Urothelium cell line (cell line): Measurements from ENCODE around the gene RPL32.
"Not testable (repeated sequence)": the region's sequence is repeated elsewhere in the genome, so short reads cannot be mapped to it uniquely, and the experiment has no call there.

Source experiments
- DNase-seq: peaks from one replicate; pipeline ENCODE4 v3.0.0; 2011; ENCODE audit warnings: low spot score, mixed read lengths
- FAIRE-seq: peaks from 2 replicates; lab custom pipeline; 2011; peaks lifted over from hg19 to GRCh38; lab: Jason Lieb, UNC

Gene RPL32

DNA sequence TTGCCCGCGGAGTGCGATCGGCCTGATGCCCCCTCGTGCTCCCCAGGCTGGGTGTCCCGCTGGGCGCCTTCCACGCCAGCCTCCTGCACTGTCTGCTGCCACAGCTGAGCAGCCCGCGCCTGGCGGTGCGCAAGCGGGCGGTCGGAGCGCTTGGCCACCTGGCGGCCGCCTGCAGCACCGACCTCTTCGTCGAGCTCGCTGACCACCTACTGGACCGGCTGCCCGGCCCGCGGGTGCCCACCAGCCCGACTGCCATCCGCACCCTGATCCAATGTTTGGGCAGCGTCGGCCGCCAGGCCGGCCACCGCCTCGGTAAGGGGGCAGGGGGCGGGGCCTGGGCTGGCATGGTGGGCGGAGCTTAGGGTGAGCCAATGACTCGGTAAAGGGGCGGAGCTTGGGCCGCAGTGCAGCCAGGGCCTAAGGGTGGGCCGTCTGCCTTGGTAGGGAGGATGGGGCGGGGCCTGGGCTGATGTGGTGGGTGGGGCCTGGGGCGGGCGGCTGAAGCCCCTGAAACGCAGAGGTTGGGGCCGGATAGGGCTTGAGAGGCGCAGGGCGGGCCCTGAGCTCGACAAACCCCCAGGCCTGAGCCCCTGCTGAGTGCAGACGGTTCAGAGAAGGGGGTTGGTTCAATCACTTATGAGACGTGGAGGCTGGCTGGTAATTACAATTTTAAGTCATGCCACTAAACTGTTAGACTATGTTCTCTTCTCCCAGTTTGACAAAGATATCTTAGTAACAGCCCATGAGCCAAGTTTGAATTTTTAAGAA lies 31.2 kb downstream of the RPL32 start:
- FAIRE-seq (no peak), DNase-seq (no peak)

DNA sequence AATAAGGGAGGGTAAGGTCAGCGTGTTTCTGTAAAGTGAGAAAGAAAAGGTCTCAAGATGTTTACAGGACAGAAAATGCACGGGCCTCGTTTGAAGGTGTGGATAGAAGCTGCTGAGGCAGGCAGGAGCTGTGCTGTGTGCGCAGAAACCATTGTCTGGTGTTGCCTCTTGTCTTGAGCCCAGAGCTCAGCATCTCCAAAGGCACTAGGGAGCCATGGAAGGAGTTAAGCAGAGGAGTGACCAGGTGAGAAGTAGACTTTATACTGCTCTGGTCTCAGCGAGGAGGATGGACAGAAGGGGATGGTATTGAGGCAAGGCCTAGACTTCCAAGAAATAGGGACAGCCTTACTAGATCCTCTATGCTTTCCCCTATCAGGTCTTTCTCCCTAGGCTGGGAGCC lies 31.9 kb downstream of the RPL32 start:
- DNase-seq (no peak), FAIRE-seq (no peak)

DNA sequence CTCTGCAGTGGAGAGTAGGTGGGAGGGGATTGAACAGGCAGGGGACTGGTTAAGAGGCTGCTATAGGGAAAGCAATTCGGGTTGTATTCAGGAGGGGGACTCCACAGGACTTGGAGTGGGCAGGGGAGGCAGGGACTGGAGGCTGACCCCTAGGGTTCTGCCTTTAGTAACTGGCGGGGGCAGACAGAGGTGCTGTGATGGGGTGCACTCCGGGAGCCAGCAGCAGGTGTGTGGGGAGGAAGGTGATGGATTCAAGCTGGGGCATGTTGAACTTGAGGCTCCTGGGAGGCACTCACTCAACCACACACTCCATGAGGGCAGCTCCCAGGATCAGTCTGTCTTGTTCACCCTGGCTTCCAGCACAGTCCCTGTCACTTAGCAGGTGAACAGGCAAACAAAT lies 32.4 kb downstream of the RPL32 start:
- FAIRE-seq: no peak

DNA sequence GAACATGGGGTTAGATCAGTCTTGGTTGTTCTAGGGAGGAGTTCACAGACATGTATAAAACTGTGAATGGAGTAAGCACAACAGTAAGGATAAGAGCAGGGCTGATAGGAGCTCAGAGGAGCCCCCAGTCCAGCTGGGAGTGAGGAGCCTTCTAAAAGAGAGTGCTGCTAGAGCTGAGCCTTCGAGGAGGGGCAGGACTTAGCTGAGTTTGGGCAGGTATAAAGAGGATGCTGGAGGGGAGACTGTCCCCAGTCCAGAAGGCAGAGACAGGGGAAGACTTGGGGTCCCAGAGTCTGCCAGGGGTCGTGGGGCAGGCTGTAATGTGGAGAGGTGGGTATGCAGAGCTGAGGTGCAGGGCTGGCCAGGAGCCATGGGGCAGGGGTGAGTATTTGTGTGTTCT lies 32.8 kb downstream of the RPL32 start:
- FAIRE-seq (no peak), DNase-seq (no peak)

More for the DNA sequence above, 32.4 kb downstream of the RPL32 start:
- DNase-seq: no peak

DNA sequence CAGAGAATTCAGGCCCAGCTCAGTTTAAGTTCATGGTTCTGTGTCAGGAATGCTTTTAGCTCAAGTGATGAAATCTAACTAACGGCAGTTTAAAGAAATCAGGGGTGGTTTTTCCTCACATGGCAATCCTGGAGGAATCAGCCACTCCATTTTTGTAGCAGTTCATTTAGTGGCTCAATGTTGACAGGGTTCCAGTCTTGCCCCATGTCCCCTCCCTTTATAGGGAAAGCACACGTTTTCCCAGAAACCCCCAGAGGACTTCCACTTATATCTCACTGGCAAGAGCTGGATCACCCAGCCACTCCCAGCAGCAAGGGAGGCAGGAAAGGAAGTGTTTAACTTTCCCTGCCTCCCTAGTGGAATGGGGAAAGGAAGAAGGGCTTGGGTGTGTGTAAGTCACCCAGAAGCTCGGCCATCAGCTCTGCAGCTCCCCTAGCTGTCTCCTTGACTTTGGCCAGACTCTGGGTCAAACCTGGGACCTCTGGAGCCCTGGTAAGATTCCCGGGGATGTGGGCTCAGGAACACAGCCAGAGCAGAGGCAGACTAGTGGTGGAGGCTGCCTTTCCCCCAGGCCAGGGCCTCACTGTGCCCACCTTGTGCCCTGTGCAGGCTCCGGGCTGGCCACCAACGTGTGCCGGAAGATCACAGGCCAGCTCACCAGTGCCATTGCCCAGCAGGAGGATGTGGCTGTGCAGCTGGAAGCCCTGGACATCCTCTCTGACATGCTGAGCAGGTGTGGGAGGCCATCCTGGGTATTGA lies 33.6 kb downstream of the RPL32 start:
- FAIRE-seq (no peak), DNase-seq (no peak)

DNA sequence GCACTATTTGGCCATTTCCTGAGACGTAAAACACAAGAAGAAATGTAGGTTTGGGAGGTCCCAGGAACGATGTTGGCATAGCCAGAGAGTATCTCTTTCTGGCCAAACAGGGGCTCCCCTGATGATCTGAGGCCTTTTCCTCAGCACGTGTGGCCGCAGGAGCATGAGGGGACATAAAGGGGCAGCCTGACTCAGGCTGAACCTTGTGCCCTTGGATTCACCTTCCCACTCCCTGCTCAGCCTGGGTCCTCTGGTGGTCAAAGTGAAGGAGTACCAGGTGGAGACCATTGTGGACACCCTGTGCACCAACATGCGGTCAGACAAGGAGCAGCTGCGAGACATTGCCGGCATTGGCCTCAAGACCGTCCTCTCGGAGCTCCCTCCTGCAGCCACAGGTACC lies 34.3 kb downstream of the RPL32 start:
- FAIRE-seq: no peak

DNA sequence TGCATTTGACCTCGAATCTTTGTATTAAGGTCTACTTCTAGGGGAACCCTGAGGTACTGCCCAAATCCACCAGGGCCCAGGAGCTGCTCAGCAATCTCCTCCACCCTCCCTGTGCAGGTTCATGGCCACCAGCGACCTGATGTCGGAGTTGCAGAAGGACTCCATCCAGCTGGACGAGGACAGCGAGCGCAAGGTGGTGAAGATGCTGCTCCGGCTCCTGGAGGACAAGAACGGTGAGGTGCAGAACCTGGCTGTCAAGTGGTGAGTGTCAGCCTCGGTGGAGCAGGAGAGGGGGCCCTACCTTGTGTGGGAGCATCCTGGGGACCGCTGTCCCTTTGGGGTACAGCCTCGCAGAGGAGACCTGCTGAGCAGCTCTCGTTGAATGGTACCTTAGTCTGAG lies 38.0 kb downstream of the RPL32 start:
- FAIRE-seq (no peak), DNase-seq (no peak)

More for the DNA sequence above, 34.3 kb downstream of the RPL32 start:
- DNase-seq: no peak

DNA sequence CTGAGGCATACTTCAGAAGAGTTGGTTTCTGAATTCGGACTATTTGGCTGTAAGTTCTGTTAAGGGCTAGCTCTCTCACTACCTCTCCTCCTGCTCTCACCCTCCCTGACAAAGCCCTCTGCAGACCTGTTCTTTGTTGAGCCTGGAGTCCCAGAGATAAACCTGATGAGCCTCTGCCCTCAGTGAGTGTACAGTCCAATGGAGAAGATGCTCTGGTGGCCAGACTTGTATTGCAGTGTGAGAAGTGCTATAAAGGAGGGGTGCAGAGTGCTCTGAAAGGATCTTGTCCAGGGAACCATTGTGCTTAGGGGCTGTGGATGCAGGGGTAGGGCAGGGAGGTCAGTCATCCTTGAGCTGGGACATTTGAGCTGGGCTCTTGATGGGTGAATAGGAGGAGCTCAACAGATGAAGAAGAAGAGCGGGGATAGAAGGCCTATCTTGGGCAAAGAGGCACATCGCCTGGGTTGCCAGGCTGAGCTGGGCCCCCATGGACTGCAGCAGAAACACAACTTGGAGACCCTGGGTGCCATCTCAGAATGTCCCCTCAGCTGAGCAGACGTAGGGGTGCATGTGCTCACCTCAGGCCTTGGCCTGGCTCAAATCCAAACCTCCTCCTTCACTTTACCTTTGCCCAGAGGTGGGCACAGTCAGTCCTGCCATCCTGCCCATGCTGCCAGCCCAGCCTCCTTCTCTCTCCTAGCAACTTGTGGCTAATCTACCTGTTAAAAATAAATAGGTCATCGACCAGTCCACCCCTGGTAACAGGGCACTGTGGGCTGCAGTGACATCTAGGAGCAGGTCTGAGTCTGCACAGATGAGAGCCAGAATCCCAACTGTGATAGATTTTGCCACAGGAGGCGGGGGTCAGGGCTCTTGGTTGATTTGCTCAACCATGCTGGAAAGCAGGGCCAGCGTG lies 41.6 kb downstream of the RPL32 start:
- DNase-seq (no peak), FAIRE-seq (no peak)

DNA sequence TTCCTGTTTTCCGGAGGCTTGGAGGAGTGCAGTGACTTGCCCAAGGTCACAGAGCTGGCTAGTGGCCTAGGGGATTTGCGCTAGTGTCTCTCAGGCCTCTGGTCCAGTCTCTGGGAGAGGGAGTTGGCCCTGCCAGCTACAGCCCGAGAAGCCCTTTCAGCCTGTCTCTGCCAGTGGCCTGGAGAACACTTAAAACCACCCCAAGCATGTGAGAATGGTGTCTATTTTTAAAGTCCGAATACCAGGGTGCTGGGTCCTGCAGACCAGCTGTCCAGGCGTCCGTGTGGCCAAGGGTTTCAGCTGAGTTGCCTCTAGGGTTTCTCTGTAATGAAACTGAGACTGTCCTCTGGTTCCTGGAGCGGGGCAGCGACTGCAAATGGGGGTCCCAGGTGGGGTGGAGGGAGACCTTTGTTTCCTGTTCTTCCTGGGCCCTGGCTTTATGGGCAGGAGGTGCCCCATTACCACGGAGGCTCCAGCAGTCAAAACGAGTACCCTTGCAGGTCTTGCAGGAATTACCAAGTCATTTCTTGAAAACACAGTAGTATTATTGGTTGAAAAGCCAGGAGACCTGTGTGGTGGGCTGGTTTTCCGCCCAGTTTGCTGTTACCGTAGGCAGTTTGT lies 42.7 kb downstream of the RPL32 start:
- DNase-seq (no peak), FAIRE-seq (no peak)

DNA sequence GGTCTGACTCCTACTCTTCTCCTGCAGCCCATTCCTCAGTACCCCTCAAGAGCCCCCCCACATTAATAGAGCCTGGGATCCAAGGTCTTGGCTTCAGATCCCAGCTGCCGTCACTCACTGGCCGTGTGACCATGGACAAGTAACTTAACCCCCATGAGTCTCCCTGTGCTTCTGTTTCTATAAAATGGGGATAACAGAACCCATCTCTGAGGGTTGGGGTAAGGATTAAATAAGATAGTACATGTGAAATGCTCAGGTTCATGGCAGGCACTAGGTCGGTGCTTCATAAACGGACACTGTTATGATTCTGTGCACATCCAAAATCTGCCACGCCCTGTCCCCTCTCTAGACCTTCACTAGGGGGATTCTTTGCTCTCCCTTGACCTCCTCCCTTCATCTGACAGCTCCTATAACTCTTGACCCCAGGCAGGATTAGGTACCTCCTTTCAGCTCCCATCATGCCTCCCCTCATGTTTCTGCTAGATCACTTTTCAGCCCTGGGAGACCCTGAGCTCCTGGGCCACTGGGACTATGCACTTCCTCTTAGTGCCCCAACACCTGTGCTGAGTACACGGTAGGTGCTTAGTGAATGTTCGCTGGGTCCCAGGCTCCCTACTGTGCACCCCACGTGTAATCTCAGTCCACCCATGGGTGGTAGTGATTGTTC lies 43.3 kb downstream of the RPL32 start:
- no peak for FAIRE-seq
- no peak for DNase-seq

DNA sequence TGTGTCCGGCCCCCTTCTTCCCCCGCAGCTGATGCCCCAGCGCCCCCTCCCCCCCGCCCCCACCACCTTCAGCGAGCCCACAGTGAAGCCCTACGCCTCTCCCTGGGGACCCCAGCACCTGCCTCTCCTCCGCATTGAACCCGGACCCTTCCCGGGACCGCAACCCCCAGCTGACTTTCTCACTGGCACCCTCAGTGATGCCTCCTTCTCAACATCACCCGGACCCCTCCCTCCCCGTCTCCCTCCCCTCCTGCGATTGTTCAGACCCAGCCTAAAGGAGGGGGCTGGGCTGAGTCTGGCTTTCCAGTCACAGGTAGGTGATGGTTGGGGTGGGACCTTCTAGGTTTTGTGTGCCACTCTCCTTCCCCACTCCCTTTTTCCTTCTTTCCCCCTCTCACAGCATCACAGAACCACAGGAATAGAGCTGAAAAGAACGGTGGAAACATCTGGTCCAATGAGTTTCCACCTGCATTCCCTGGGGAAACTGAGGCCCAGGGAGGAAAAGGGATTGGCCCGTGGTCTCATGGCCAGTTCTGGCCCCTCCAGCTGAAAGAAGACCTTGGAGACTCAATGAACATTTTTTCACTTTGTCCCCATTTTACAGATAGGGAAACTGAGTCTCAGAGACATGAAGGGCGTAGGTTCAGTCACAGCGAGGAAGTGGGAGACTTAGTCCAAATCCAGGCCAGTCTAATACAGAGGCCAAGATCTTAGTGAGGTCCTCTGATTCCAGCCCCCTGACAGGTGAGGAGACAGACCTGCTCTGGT lies 44.1 kb downstream of the RPL32 start:
- DNase-seq: no peak
- FAIRE-seq: no peak

DNA sequence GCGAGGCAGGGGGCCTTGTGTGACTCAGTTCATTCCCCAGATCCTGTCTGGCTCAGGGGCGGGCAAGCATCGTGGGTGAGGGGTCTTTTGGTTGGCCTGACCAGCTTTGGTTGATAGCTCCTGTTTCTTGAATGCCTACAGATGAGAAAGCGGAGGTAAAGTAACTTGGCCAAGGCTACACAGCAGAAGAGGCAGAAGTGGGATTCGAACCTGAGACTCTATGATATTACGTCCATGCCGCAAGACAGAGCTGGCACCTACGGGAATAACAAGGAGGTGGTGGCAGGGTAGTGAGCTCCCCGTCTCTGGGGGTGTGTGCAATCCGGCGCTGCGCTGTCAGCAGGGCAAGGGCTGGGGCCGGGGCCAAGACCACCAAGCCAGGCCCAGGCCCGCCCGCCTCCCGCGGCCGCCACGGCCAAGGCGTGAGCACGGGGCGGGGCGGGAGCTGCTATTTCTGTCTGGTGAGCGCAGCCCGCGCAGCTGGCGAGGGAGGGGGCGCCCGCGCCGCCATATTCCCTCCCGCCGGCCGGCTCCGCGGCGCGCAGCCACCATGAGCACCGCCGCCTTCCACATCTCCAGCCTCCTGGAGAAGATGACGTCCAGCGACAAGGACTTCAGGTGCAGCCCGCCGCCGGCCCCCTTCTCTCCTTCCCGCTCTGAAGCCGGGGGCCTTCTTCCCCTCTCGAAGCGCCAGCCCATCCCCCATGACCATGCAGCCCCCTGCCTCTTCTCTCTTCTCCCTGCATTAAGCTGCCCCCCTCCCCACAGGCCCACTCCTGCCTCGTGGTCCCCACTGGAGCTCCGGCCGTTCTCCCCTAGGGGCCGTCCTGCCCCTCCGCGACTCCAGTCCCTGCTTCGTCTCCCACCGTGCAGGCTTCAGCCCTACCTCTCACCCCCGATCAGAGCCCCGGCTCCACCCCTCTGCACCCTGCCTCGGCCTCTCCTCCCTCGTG lies 44.9 kb downstream of the RPL32 start, which contains the start of gene CAND2:
CAND2 (plus strand) TSS at position 510 of the 953 bp plus-strand sequence; CDS start at position 551, 41 bp downstream.
- FAIRE-seq (no peak), DNase-seq (no peak)

DNA sequence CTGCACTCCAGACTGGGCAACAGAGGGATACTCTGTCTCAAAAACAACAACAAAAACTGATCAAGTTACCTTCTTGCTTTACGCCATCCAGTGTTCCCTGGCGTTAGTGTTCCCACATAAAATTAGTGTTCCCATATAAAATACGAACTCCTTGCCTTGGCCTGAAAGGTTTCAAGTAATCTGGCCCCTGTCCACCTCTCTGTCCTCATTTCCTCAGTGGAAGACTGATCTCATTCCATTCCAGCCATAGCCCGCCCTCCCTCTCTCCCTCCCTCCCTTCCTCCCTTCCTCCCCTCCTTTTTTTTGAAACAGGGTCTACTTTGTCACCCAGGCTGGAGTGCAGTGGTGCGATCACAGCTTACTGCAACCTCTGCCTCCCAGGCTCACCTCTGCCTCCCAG lies 47.7 kb downstream of the RPL32 start:
- FAIRE-seq: no peak
- no peak for DNase-seq

DNA sequence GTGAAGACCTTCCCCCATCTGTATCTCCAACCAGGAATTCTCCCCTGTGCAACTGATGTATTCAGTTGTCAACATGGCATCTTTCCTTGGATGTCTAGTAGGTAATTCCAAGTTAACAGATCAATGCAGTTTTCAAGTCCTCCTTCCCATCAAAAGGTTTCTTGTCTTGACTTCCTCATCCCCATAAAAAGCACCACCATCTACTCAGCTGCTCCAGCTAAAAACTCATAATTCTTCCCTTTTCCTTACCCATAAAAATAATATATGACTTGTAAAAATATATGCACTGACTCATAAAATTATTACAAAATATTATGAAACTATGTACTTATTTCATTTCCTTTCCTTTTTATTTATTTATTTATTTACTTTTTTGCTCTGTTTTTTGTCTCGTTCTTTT lies 49.9 kb downstream of the RPL32 start:
- no peak for DNase-seq

DNA sequence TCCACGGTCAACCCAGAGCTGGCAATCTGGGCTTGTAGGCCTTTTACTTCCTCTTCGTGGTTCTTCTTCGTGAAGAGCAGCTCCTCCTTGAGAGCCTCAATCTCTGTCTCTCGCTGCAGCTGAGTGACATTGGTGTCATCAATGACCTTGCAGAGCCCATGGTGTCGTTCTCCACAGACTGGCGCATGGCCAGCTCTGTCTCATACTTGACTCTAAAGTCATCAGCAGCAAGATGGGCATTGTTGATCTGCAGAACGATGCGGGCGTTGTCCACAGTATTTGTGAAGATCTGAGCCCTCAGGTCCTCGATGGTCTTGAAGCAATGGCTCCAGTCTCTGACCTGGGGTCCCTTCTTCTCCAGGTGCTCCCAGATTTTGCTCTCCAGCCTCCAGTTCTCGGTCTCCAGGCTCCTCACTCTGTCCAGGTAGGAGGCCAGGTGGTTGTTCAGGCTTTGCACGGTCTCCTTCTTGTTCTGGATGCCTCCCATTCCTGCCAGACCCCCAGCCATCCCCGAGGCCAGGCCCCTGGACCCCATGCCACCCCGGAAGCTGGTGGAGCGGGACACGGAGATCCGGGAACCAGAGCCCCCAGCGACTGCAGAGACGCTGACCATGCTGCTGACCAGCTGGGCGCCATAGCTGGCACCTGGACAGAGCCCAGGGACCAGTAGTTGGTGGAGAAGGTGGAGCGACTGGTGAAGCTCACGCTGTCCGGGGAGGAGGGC lies 53.2 kb downstream of the RPL32 start:
- DNase-seq, FAIRE-seq: not testable (repeated sequence)

More for the DNA sequence above, 49.9 kb downstream of the RPL32 start:
- FAIRE-seq: no peak

DNA sequence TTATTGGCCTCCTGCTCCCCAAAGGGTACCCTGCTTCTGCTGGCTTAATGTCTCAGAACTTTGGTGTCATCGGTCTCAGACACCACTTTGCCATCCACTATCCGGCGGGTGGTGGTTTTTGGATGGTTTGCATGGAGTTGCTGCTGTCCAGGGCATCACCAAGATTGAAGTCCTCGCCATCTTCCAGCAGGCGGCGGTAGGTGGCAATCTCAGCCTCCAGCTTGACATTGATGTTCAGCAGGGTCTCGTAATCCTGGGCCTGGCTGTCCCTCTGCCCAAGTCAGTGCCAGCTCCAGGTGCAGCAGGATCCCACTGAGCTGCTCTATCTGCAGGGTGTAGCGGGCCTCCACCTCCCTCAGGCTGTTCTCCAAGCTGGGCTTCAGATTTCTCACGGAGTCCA lies 54.0 kb downstream of the RPL32 start:
- FAIRE-seq, DNase-seq: not testable (repeated sequence)

DNA sequence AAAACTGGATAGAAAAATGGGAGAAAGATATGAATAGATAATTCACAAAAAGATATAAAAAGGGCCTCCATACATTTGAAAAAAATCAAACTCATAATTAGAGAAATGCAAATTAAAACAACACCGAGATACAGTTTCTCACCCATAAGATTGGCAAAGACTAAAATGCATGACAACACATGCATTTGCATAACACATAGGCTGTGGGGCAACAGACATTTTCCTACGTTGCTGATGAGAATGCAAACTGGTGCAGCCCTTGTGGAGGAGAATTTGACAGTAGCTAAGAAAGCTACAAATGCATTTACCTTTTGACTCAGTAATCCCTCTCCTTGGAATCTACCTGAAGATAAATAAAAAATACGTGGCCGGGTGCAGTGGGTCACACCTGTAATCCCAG lies 56.3 kb downstream of the RPL32 start:
- no peak for FAIRE-seq
- DNase-seq: no peak
